ENCODE measurements around the gene GALNS.

- TF ChIP-seq CTCF (IDR thresholded peaks at IDR 0.05) (no peak), POLR2A (IDR thresholded peaks at IDR 0.05) (no peak), EP300 (IDR thresholded peaks at IDR 0.05; ENCODE audit: low read depth) (no peak)
Measured at GRCh38 chr16:88864099-88864498, 7.4 kb upstream of the GALNS start.
